ENCODE results near the gene SENP3. TPM values are rescaled to one million over a fixed set of nuclear protein-coding genes. Genes with fewer than 3 reads are reported as not detected.

SENP3 gene
- total and polyA plus RNA-seq, 2 of the 13 experiments (the other 11 are each of a cell fraction or from before 2014, with no cell fraction given): 55.8 to 75.4 TPM

GRCh38 chr17:7579001-7579833 is 17.5 kb downstream of the SENP3 start, which contains the start of gene CD68 (continued):
- TF ChIP-seq, protein P1, sequence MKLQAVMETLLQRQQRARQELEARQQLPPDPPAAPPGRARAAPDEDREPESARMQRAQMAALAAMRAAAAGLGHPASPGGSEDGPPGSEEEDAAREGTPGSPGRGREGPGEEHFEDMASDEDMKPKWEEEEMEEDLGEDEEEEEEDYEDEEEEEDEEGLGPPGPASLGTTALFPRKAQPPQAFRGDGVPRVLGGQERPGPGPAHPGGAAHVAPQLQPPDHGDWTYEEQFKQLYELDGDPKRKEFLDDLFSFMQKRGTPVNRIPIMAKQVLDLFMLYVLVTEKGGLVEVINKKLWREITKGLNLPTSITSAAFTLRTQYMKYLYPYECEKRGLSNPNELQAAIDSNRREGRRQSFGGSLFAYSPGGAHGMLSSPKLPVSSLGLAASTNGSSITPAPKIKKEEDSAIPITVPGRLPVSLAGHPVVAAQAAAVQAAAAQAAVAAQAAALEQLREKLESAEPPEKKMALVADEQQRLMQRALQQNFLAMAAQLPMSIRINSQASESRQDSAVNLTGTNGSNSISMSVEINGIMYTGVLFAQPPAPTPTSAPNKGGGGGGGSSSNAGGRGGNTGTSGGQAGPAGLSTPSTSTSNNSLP (IDR thresholded peaks at IDR 0.05; ENCODE audit: low read depth, low read length): peak; percentile 78; the same call in 1 of the 2 replicates
- TF ChIP-seq ELF4 (CRISPR knock-in tag; IDR thresholded peaks at IDR 0.05; ENCODE audit: borderline replicate concordance) (no peak), ZNF230 (CRISPR knock-in tag; IDR thresholded peaks at IDR 0.05) (no peak), GATA4 (IDR thresholded peaks at IDR 0.05; ENCODE audit: borderline replicate concordance, low read depth) (peak; percentile 11; the same call in 1 of the 2 replicates), ZMYM4 (CRISPR knock-in tag; IDR thresholded peaks at IDR 0.05) (0 out of 2 replicates have a peak, but pooled peaks have one; percentile 4), FOSL2 (CRISPR knock-in tag; IDR thresholded peaks at IDR 0.05) (peak; percentile 84), JDP2 (CRISPR knock-in tag; IDR thresholded peaks at IDR 0.05; ENCODE audit: borderline replicate concordance) (no peak), IRF2 (CRISPR knock-in tag; IDR thresholded peaks at IDR 0.05) (peak; percentile 75), ATF2 (CRISPR knock-in tag; IDR thresholded peaks at IDR 0.05) (peak; percentile 42; the same call in 1 of the 2 replicates), SNRNP70 (IDR thresholded peaks at IDR 0.05; ENCODE audit: low read depth, low read length) (no peak), SMARCE1 (IDR thresholded peaks at IDR 0.05; ENCODE audit: borderline replicate concordance) (no peak), AGO2 (optimal IDR thresholded peaks at IDR 0.05; ENCODE audit: low read depth, low read length) (peak; percentile 99), RCOR2 (CRISPR knock-in tag; IDR thresholded peaks at IDR 0.05) (peak; percentile 36; the same call in 1 of the 2 replicates), KDM5B (CRISPR knock-in tag; IDR thresholded peaks at IDR 0.05; ENCODE audit: borderline replicate concordance) (peak; percentile 65; the same call in 1 of the 2 replicates), CTCF (CRISPR knock-in tag; IDR thresholded peaks at IDR 0.05) (0 out of 2 replicates have a peak, but pooled peaks have one; percentile 6)
- TF ChIP-seq, protein P2, sequence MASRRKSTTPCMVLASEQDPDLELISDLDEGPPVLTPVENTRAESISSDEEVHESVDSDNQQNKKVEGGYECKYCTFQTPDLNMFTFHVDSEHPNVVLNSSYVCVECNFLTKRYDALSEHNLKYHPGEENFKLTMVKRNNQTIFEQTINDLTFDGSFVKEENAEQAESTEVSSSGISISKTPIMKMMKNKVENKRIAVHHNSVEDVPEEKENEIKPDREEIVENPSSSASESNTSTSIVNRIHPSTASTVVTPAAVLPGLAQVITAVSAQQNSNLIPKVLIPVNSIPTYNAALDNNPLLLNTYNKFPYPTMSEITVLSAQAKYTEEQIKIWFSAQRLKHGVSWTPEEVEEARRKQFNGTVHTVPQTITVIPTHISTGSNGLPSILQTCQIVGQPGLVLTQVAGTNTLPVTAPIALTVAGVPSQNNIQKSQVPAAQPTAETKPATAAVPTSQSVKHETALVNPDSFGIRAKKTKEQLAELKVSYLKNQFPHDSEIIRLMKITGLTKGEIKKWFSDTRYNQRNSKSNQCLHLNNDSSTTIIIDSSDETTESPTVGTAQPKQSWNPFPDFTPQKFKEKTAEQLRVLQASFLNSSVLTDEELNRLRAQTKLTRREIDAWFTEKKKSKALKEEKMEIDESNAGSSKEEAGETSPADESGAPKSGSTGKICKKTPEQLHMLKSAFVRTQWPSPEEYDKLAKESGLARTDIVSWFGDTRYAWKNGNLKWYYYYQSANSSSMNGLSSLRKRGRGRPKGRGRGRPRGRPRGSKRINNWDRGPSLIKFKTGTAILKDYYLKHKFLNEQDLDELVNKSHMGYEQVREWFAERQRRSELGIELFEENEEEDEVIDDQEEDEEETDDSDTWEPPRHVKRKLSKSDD (CRISPR knock-in tag; IDR thresholded peaks at IDR 0.05; ENCODE audit: low read depth): 0 out of 2 replicates have a peak, but pooled peaks have one; percentile 35
- TF ChIP-seq, protein P3, sequence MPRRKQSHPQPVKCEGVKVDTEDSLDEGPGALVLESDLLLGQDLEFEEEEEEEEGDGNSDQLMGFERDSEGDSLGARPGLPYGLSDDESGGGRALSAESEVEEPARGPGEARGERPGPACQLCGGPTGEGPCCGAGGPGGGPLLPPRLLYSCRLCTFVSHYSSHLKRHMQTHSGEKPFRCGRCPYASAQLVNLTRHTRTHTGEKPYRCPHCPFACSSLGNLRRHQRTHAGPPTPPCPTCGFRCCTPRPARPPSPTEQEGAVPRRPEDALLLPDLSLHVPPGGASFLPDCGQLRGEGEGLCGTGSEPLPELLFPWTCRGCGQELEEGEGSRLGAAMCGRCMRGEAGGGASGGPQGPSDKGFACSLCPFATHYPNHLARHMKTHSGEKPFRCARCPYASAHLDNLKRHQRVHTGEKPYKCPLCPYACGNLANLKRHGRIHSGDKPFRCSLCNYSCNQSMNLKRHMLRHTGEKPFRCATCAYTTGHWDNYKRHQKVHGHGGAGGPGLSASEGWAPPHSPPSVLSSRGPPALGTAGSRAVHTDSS (CRISPR knock-in tag; conservative IDR thresholded peaks at IDR 0.05): no peak
